ENCODE results near the gene PDGFB.

The PDGFB gene

GRCh38 chr22:39237318-39238100 lies 7.3 kb downstream of the PDGFB start:
- no peak for TF ChIP-seq CTCF (conservative IDR thresholded peaks at IDR 0.05)
- no peak overlapping the region for H3K27ac ChIP-seq

- H3K27ac ChIP-seq: no peak overlapping the region
- TF ChIP-seq CTCF (conservative IDR thresholded peaks at IDR 0.05): no peak
These were observed 8.2 kb downstream of the PDGFB start for GRCh38 chr22:39236321-39237317.

DNA sequence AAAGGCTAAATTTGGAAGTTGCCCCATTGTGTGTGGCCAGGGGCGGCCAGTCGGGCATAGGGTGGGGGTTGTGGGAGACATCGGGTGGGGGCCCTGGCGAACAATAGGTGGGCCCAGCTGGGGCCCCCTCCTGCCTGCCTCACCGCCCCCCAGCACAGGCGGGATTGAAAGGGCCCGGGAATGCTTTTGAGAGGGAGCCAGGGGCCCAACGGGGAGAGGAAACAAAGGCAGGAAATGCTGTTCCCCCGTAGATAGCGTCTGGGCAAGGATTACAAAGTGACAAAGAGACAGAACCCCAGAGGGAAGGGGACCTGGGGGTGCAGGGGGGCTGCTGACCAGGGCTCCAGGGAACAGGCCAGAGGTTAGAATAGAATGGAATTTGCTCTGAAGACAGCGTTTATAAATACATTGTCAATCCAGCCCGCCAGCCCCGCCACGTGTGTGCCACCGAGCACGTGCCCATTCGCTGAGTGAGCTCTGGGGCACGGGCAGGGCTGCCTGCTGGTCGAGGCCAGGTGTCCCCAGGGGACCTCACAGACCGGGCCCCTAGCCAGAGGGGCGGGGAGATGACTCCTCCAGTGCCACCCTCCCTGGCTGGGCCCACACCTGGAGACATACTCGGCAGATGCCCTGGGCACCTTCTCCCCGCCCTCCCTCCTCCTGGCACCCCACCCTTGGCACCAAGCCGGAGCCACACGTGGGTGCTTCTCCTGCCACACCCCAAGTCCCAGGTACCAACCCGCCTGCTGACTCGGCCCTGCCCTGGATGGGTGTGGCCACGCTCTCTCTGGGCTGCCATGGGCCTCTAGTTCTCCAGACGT lies 9.7 kb downstream of the PDGFB start:
- no peak overlapping the region for H3K27ac ChIP-seq
- no peak for TF ChIP-seq CTCF (conservative IDR thresholded peaks at IDR 0.05)

DNA sequence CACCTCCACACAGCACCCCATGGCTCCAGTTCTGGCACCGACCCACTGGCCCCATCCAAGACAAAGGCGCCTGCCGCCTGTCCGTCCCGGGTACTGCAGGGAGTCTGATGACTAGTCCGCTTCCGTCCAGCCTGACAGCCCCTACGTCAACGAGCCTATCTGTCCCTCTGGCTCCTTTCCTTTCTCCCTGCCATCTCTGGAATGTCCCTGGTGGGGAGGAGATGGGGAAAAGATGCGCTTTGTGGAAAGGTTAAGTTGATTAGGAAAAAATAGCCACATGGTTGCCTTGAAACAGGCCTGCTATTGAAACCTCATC lies 10.4 kb downstream of the PDGFB start:
- no peak for TF ChIP-seq CTCF (conservative IDR thresholded peaks at IDR 0.05)
- H3K27ac ChIP-seq: no peak overlapping the region

DNA sequence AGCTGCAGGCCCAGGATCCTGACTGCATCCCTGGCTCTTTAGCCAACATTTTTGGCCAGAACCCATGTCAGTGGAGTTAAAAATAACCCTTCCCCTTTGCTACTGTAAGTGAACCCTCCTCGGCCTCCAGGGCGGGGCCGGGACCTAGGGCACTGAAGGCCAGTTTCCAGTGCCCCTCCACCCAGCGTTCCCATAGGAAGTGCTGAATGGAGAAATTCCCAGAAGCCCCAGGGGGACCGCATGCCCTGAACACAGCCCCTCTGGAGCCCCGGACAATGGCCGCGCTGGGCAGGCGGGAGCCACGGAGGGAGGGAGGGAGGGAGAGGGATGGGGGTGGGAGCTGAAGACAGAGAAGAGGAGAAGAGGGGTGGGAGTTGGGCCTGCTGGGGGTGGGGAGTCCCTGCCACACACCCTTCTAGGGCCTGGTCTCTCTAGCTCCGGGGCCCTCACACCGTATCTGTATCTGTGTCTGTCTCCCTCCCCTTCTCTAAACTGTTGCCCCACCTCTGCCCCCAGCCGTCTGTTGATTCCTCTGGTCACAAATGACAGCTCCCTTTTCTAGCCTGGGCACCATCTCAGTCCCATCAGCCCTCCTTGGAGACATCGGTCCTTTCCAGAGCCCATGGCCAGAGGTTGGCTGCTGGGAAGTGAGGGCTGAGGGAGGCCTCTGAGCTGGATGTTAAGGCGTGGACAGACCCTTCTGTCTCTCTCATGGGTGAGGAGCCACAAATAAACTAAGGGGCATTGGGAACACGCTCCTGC lies 10.9 kb downstream of the PDGFB start:
- no peak for TF ChIP-seq CTCF (conservative IDR thresholded peaks at IDR 0.05)
- H3K27ac ChIP-seq: no peak overlapping the region

DNA sequence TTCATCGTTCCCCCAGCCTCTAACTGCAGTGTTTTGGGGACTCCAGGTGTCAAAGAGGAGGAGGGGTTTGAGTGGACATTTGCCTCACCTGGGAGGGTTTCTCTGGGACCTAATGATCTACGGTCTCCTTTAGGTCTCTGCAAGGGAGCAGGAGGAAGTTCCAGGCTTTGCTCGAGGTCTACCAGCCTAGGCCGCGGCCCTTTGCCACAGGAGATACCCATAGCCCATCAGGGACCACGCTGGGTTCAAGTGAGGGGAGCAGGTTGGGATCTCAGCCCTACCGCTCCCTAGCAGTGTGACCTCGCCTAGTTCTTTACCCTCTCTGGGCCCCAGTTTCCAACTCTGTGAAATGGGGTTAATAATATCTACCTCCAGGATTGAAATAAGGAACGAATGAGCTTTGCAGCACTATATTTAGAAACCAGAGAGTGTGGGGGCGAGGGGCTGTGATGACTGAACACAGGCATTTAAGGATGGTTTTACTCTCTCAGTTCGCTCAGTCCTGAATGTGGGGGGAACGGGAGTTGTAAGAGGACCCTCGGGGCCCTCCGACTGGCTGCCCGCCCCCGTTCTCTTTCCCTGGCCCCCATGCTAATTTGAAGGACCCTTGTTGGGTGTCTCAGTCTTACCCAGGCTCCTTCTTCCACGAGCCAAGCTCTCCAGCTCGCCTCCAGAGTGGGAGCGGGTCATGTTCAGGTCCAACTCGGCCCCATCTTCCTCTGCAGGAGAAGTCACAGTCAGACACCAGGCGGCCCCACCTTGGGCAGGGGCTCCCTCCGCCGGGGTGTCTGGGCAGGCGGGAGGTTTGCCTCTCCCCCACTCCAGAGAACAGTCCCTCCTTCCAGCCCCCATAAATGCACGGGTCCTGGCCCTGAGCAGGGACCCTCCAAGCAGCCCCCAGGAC lies 11.7 kb downstream of the PDGFB start:
- no peak for TF ChIP-seq CTCF (conservative IDR thresholded peaks at IDR 0.05)

More for the DNA sequence above, 11.7 kb downstream of the PDGFB start:
- no peak overlapping the region for H3K27ac ChIP-seq

Data from VCaP (cell line).